GM20431 (cell line): ENCODE results near the gene KRTAP13-1.

Experiments used
- in situ Hi-C: fragments of 300-500 bp; cut with MseI, MboI; formaldehyde crosslinking; loops from one replicate; pipeline ENCODE4 v1.15.0; 2020; ENCODE audit warnings: low sequenced_read_pairs; ENCODE audit not compliant: unreplicated experiment

The KRTAP13-1 gene, protein sequence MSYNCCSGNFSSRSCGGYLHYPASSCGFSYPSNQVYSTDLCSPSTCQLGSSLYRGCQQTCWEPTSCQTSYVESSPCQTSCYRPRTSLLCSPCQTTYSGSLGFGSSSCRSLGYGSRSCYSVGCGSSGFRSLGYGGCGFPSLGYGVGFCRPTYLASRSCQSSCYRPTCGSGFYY

DNA sequence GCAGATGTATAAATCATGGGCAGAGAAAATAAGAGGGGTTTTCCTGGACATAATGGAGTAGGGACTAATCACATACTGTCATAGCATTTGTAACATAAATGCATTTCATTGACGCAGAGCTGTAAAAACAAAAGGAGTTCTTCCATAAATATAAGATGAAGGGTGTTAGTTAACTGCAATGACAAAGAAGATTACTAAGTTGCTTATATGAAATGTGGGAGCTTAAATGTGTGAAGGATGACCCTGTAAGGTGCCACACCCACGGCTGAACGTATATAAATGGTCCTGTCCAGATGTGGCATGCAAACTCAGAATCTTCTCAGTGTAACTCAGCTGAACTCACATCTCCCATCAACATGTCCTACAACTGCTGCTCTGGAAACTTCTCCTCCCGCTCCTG lies at the start of gene KRTAP13-1:
Gene KRTAP13-1, plus strand, starts transcription at position 301 of the 400 bp plus-strand sequence. Its CDS starts 56 bp downstream, at position 357.
- in situ Hi-C loops = no loop called here

DNA sequence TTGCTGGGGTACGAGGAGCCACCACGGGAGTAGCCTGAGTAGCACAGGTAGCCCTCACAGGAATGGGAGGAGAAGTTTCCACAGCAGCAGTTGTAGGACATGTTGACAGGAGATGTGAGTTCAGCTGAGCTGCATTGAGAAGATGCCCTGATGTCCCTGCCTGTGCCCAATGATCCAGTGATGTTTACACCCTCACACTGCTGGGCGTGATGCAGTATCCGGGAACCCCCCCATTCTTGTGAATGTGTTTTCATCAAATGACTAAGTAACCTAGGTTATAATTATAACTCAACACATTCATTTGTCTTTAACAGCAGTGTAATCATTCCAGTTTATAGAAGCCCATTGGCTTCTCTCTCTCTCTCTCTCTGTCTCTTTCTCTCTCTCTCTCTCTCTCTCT lies 47.3 kb upstream of the KRTAP13-1 start, which contains the start of gene KRTAP23-1:
Gene KRTAP23-1, minus strand, starts transcription at position 101 of the 400 bp plus-strand sequence. Its CDS starts 0 bp downstream, at position 101.
- in situ Hi-C loops = loop anchor here (25.0 kb wide), 1 partner anchor 739 kb away; no protein-coding TSS in a partner anchor

GRCh38 chr21:30349572-30349971 lies 46.3 kb upstream of the KRTAP13-1 start:
- in situ Hi-C loops = loop anchor here (25.0 kb wide), 1 partner anchor 738 kb away; no protein-coding TSS in a partner anchor

DNA sequence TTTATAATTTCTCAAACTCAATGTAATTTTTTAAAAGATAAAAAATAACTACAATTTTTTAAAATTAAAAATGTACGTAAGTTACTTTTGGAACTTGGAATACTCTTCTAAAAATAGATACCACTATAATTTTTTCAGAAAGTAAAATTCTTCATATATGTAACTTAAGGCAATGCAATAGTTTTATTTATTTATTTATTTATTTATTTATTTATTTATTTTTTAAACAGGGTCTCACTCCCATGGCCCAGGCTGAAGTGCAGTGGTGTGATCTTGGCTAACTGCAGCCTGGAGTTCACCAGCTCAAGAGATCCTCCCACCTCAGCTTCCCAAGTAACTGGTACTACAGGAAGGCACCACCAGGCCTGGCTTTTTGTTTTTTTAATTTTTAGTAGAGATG lies 44.3 kb upstream of the KRTAP13-1 start:
- in situ Hi-C loops = no loop called here

DNA sequence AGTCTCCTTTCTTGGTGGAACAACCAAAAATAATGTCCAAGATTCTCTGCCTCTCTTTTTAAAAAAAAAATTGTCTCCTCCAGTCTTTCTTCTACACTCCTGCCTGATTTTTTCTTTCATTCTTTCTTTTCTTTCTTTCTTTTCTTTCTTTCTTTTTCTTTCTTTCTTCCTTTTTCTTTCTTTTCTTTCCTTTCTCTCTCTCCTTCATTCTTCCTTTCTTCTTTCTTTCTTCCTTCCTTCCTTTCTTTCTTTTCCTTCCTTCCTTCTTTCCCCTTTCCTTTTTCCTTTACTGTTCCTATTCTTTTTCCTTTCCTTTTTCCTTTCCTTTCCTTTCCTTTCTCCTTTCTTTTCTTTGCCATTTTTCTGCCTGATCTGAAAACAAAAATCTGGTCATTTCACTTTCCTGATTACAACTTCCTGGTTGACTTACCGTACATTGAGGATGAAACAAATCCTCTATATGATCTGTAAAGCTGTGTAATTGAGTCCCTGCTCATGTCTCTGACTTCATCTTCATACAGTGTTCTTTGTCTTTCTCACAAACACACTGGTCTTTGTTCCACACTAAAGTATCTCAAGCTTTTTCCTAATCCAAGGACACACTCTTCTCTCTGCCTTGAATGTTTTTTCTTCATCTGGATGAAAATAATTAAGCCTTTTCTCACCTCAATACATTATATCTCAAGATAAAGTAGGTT lies 41.4 kb upstream of the KRTAP13-1 start:
- in situ Hi-C loops = no loop called here

GRCh38 chr21:30355906-30356305 lies 39.9 kb upstream of the KRTAP13-1 start:
- in situ Hi-C loops = no loop called here

GRCh38 chr21:30372139-30372770 lies 23.6 kb upstream of the KRTAP13-1 start, which contains the start of gene KRTAP13-2:
Gene KRTAP13-2, minus strand, starts transcription at chr21:30372271. Its CDS starts 58 bp downstream, at chr21:30372213.
- in situ Hi-C loops = no loop called here

DNA sequence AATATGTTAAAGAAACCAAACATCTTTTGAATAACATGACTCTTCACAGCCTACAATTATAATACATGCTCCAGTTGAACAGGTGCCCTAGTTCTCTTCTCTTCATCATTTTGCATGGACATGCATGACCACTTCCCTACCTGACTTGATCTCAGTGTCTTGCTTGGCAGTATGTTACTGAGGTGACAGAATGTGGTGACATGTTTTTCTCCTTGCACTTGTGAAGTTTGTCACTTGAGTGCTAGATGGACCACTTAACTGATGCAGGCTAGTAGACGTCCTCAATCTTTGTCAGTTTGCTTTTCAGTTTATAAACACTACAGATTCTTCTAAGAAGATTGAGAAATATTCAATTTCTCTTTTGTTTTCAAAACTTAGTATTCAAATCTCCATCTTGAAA lies 13.6 kb upstream of the KRTAP13-1 start:
- in situ Hi-C loops = no loop called here

DNA sequence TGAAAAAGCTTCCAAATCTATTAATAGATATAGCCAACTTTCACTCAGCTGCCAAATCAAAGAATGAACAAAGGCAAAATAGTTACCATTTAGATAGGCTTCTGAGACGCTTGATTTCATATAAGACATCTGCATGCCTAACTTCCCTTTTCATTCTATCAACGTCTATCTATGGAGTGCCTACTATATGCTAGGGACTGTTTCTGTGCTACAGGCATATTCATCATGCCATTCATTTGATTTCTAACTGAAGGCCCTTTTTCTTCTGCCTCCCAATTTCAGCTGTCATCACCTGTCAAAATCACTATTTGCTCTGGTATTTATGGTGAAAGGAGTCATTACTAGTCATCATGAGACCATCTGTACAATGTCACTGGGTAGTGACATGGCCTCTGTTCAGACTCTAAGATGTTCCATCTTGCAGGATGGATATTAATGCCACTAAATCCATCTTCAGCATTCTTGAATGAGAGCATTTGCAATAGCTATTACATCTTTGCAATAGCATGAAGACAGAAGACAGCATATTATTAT lies 4.3 kb upstream of the KRTAP13-1 start:
- in situ Hi-C loops = no loop called here

DNA sequence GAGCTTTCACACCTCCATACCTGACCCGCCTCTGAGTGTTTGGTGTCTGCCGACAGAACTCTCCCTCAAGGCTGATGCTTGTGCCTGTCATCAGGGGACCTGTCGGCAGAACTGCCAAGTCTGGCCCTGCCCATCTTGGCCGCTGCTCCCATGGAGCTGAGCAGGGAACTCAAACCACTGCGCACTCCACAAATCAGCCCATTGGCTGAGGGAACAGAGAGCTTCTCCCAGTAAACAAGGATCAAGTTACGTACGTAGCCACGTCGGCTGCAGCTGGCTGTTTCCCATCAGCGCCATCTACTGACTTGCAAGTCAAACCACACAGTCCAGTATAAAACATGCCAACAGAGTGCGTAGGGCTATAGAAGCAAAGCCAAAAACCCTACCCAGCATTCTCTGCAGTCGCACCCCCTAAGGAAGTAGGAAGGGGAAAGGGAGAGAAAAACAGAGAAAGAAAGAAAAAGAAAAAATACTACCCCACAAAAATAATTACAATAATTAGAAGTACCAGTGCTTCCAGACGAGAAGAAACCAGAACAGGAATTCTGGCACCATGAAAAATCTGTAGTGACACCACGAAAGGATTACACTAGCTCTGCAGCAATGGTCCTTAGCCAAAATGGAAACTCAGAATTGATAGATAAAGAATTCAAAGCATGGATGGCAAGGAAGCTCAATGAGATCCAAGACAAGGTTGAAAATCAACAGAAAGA lies 13.1 kb downstream of the KRTAP13-1 start:
- in situ Hi-C loops = no loop called here

DNA sequence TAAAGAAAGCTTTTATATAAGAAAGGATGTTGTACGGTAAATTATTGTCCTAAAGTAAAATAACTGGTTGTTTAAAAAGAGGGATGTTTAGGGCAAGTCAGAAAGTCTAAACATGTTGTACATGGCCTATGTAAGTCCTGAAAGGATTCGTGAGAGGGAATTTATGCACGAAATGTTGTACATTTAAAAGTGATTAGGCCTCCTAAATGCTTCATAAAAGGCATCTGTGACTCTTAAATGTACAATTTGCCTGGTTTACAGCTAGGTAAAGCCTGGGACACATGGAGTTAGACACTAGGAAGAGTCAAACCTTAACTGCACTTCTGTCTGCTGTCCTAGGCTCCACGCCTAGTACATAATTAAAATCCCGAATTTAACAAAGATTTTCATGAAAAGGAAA lies 20.2 kb downstream of the KRTAP13-1 start:
- in situ Hi-C loops = no loop called here

- in situ Hi-C loops = no loop called here
These were observed 30.0 kb downstream of the KRTAP13-1 start, which contains the start of gene KRTAP13-3 for GRCh38 chr21:30425826-30426225. Gene KRTAP13-3, minus strand, starts transcription at chr21:30425926. Its CDS starts 14 bp downstream, at chr21:30425912.

DNA sequence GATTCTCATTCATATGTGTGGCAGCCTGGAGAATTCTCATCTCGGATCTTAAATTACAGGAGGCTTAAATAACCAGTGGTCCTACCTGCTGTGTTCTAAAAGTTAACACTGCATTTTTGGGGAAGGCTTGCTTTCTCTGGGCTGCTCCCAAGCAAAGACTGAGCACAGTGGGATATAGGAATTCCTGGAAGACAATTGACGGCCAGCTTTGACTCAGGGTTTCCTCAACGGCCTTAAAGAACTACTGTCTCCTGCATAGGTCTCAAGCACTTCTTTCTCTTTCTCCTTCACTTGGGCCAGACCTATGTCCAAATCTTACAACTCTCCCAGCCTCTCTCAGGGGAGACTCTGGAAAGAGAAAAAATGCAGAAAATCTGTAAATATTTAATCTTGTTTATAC lies 30.9 kb downstream of the KRTAP13-1 start:
- in situ Hi-C loops = no loop called here

DNA sequence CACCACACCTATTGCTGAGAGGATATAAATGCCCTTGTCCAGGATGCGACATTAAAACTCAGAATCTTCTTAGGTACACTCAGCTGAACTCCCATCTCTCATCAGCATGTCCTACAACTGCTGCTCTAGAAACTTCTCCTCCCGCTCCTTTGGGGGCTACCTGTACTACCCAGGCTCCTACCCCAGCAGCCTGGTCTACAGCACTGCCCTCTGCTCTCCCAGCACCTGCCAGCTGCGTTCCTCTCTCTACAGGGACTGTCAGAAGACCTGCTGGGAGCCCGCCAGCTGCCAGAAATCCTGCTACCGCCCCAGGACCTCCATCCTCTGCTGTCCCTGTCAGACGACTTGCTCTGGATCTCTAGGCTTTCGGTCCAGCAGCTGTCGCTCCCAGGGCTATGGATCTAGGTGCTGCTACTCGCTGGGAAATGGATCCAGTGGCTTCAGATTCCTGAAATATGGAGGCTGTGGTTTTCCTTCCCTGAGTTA lies 34.4 kb downstream of the KRTAP13-1 start, which contains the start of gene KRTAP13-4:
Gene KRTAP13-4, plus strand, starts transcription at position 51 of the 486 bp plus-strand sequence. Its CDS starts 56 bp downstream, at position 107.
- in situ Hi-C loops = no loop called here

DNA sequence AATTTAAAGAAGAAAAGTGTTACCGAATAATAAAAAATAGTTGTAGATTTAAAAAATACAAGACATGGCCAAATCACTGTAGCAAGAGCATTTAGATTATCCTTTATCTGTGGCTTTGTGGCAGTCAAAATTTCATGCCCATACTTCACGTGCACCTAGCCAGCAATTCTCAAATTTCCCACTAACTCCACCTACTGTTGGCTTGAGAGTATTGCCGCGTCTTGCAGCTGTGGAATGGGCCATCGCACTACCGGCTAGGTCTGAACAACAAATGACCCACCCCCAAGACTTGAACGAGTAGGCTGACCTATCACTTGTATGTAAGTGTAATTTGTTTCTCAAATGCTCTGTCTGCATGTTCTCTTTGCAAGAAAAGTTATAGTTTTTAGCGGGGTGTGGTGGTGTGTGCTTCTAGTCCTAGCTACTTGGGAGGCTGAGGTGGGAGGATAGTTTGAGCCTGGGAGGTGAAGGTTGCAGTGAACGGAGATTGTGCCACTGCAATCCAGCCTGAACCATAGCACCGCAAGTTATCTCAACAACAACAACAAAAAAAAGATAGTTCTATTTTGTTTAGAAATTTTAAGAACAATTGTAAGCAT lies 38.3 kb downstream of the KRTAP13-1 start:
- in situ Hi-C loops = no loop called here

GRCh38 chr21:30437010-30437565 lies 41.3 kb downstream of the KRTAP13-1 start:
- in situ Hi-C loops = no loop called here

GRCh38 chr21:30439975-30440374 lies 44.1 kb downstream of the KRTAP13-1 start, which contains the start of gene KRTAP15-1:
Gene KRTAP15-1, plus strand, starts transcription at chr21:30440275. Its CDS starts 53 bp downstream, at chr21:30440328.
- in situ Hi-C loops = no loop called here

GRCh38 chr21:30443226-30443625 lies 47.4 kb downstream of the KRTAP13-1 start:
- in situ Hi-C loops = no loop called here

GRCh38 chr21:30444204-30444603 lies 48.4 kb downstream of the KRTAP13-1 start:
- in situ Hi-C loops = no loop called here
